PC-3 (cell line): ENCODE data around the gene FARS2.

Experiments
- EZH2 ChIP-seq: fragments of 300-600 bp; sonication (generic); IDR thresholded peaks from one replicate; pipeline ENCODE4 v1.6.1; 2017; ENCODE audit warnings: antibody characterized with exemption, mild to moderate bottlenecking, low read length; ENCODE audit not compliant: unreplicated experiment
- TF ChIP-seq, protein P1 (sequence below): fragments of 300-600 bp; sonication (generic); conservative IDR thresholded peaks from 2 replicates; pipeline ENCODE4 v1.5.1; 2017; ENCODE audit warnings: antibody characterized with exemption, low read depth, mild to moderate bottlenecking, low read length

DNA sequence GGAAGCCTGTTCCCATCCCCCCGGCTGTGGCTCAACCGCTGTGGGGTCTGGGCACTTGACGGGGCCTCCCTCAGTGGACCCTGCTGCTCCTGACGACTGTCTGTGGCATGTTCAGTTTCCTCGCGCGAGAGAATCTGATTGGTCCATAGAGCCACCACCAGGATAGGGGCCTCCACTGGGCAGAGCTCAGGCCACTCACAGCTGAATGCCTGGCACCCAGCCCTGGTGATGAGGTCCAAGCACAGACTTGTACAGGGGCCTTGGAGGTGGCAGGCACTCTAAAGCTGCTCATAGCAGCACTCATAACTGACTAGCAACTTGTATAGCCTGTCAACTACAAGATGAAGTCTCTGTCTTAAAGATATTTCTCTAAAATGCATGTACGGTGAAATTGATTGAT, 377.4 kb downstream of the FARS2 start:
- TF ChIP-seq, protein P1, sequence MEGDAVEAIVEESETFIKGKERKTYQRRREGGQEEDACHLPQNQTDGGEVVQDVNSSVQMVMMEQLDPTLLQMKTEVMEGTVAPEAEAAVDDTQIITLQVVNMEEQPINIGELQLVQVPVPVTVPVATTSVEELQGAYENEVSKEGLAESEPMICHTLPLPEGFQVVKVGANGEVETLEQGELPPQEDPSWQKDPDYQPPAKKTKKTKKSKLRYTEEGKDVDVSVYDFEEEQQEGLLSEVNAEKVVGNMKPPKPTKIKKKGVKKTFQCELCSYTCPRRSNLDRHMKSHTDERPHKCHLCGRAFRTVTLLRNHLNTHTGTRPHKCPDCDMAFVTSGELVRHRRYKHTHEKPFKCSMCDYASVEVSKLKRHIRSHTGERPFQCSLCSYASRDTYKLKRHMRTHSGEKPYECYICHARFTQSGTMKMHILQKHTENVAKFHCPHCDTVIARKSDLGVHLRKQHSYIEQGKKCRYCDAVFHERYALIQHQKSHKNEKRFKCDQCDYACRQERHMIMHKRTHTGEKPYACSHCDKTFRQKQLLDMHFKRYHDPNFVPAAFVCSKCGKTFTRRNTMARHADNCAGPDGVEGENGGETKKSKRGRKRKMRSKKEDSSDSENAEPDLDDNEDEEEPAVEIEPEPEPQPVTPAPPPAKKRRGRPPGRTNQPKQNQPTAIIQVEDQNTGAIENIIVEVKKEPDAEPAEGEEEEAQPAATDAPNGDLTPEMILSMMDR, result no peak
- no peak for TF ChIP-seq EZH2
